ENCODE results near the gene THBS3.

DNA sequence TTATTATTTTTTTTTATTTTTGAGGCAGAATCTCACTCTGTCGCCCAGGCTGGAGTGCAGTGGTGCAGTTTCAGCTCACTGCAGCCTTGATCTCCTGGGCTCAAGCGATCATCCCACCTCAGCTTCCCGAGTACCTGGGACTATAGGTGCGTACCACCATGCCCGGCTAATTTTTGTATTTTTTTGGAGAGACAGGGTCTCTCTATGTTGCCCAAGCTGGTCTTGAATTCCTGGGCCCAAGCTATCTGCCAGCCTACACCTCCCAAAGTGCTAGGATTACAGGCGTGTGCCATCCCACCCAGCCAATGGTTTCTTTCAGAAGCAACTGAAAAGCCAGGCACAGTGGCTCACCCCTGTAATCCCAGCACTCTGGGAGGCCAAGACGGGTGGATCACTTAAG is 36.9 kb downstream of the THBS3 start:
- TF ChIP-seq GATA2 (IDR thresholded peaks at IDR 0.05; ENCODE audit: low read depth, low read length): no peak
- no peak for TF ChIP-seq GATA3 (IDR thresholded peaks at IDR 0.05; ENCODE audit: low read depth, low read length)
